ENCODE data around the gene CYP2B6. TPM values are rescaled to one million over a fixed set of nuclear protein-coding genes. Genes with fewer than 3 reads are reported as not detected.
A peak's percentile ranks its signal among the peaks of the same experiment; 100 is the strongest.
"Not testable (repeated sequence)": the region's sequence is repeated elsewhere in the genome, so short reads cannot be mapped to it uniquely, and the experiment has no call there.

Gene CYP2B6
- total RNA-seq, 1 experiment from 2014 or later: not detected

DNA sequence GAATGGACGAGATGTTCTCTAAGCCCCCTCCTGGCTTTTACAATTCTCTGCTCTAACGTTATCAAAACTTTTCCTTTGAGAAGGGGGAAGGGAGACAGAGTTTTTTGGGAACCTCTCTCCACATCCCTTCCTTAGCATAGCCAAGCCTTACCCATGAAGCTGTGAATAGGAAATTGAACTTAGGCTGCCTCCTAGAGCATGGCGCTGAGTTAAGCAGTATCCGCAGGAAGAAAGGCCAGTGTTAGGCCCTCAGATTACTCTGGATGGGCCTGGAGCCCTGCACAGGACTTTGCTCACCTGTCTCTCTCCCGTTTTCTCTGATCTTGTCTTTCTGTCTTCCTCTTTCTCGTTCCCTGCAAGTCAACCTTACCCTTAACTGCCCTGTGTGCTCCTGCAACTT is 39.6 kb downstream of the CYP2B6 start:
- DNase-seq (ENCODE audit: low read depth): no peak

DNA sequence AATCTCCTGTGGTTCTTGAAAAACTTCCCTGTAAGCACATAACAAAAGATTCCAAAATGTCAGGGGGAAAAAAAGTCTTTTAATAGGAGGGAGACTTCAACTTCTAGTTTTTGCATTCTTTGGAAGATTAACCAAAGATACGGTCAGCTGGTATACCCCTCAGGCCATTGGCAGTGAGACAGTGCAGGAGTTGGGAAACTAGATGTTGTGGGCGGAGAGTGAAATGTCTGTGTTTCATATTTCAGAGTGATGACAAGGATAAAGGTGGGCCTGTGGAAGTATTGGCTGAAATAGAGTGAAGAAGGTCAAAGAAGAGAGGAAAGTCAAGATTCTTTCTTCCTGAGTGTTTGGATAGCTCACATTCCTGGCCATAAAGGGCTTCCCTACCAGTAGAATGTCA is 40.8 kb downstream of the CYP2B6 start:
- DNase-seq (ENCODE audit: low read depth): no peak

DNA sequence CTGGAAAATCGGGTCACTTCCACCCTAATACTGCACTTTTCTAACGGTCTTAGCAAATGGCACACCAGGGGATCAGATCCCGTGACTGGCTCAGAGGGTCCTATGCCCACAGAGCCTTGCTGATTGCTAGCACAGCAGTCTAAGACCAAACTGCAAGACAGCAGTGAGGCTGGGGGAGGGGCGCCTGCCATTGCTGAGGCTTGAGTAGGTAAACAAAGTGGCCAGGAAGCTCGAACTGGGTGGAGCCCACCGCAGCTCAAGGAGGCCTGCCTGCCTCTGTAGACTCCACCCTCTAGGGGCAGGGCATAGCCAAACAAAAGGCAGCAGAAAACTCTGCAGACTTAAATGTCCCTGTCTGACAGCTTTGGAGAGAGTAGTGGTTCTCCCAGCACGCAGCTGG is 42.2 kb downstream of the CYP2B6 start:
- DNase-seq (ENCODE audit: low read depth): not testable (repeated sequence)

DNA sequence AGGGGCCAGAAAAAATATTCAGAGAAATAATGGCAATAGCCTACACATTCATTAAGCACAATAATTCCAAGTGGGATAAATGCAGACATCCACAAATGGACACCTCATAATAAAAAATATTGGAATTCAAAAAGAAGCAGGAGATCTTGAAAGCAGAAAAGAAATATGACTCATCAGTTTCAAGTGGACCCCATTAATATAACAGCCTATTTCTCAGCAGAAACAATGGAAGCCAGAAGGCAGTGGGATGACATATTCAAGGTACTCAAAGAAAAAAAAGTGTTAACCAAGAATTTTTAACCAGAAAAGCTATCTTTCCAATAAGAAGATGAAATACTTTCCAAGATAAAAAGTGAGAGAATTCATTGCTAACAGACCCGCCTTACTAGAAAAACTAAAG is 48.7 kb downstream of the CYP2B6 start:
- no peak for DNase-seq (ENCODE audit: low read depth)

DNA sequence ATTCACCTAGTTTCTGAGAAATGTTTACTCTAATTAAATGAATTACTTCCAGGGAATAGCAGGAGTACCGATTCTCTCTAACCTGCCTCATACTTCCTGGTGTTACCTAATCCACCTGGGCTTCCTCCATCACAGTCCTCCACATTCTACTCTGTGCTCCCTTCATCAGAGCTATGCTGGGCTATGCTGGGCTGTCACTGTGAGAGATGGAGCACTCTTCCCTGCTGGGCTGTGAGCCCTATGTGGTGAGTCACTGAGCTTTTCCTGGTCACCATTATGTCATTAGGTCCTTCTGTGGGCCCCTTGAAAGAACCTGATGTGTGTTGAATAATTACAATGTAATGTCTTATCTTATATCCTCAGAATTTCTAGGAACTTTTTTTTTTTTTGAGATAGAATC is 54.0 kb downstream of the CYP2B6 start:
- DNase-seq (ENCODE audit: low read depth): peak; percentile 34

DNA sequence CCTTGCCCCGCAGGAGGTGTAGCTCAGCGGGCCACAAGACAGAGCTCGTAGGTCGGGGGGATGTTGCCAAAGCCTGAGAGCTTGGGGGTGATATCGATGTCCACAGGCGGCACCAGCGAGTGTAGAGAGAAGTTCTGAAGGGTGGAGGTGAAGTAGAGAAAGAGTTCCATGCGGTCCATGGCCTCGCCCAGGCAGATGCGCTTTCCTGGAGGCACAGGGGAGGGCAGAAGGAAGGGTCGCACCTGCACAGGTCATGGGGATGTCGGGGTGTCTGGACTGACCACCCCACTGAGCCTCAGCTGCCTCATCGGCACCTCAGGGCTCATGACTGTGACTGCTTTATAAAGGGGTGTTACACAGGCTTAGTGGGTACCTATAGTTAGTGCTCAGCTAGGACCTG is 59.3 kb downstream of the CYP2B6 start:
- DNase-seq (ENCODE audit: low read depth): no peak

DNA sequence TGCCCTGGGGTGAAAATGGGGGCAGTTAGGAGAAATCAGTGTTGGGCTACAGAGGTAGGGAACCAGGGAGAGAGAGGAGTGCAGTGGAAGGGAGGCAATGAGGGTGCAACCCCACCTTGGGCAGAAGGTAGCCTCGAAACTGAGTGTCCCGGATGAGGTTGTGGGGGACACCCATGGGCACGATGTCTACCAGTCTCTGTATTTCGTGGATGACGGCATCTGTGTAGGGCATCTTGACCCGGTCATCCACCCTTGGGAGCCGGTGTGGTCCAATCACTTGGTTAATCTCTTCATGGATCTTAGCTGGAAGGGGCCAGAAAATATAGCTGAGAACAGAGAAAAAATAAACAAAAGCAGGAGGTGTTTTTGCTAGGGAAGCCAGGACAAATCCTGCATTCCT is 61.1 kb downstream of the CYP2B6 start:
- not testable (repeated sequence) for DNase-seq (ENCODE audit: low read depth)

DNA sequence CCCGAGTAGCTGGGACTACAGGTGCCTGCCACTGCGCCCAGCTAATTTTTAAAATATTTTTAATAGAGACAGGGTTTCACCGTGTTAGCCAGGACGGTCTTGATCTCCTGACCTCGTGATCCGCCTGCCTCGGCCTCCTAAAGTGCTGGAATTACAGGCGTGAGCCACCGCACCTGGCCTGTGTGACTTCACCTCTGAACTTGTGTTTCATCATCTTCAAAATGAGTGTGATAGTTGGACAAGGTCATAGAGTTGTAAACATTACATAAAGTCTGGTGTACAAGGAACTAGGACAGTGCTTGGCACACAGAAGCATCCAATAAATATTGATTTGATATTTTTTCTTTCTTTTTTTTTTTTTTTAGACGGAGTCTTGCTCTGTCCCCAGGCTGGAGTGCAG is 62.2 kb downstream of the CYP2B6 start:
- DNase-seq (ENCODE audit: low read depth): not testable (repeated sequence)

DNA sequence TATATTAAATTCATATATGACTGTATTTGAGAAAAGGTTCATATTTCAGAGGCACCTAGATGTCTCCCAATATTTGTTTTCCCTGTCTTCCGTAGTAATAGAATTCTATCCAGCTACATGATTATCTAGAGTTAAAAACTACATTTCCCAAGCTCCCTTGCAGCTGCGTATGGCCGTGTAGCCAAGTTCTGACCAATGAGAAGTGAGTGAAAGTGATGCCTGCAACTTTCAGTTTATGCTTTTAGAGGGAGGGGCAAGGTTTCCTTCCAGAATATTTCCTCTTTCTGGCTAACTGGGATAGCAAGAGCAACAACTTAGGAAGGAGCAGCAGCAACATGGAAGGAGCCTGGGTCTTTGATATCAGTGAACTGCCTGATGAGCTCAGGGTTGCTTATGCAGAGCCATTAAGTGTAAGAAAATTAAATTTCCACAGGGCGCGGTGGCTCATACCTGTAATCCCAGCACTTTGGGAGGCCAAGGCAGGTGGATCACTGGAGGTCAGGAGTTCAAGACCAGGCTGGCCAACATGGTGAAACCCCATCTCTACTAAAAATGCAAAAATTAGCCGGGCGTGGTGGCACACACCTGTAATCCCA is 74.0 kb downstream of the CYP2B6 start:
- DNase-seq (ENCODE audit: low read depth): peak; percentile 55

Other genes with a start within 250 kb of the CYP2B6 start
- gene ACTMAP, start 240.8 kb upstream of the CYP2B6 start, total RNA-seq (2014; rRNA removed; shearing (Covaris generic)): 0.97 and 1.6 TPM in 2 replicates
- gene SNRPA, start 240.1 kb upstream of the CYP2B6 start, total RNA-seq (2014; rRNA removed; shearing (Covaris generic)): 257 and 375 TPM in 2 replicates
- gene MIA, start 215.8 kb upstream of the CYP2B6 start, total RNA-seq (2014; rRNA removed; shearing (Covaris generic)): 6.7 and 9.5 TPM in 2 replicates
- 9.2 and 10.6 TPM in 2 replicates for gene RAB4B, start 213.0 kb upstream of the CYP2B6 start, total RNA-seq (2014; rRNA removed; shearing (Covaris generic))
- 107 and 117 TPM in 2 replicates for gene EGLN2, start 192.1 kb upstream of the CYP2B6 start, total RNA-seq (2014; rRNA removed; shearing (Covaris generic))
- gene CYP2A6, start 140.8 kb upstream of the CYP2B6 start, total RNA-seq (2014; rRNA removed; shearing (Covaris generic)): not detected in 2 replicates
- not detected in 2 replicates for gene CYP2A7, start 109.1 kb upstream of the CYP2B6 start, total RNA-seq (2014; rRNA removed; shearing (Covaris generic))
- gene CYP2A13, start 97.2 kb downstream of the CYP2B6 start, total RNA-seq (2014; rRNA removed; shearing (Covaris generic)): not detected in 2 replicates
- gene CYP2F1, start 123.2 kb downstream of the CYP2B6 start, total RNA-seq (2014; rRNA removed; shearing (Covaris generic)): not detected in 2 replicates
- 1.4 and 1.7 TPM in 2 replicates for gene CYP2S1, start 201.9 kb downstream of the CYP2B6 start, total RNA-seq (2014; rRNA removed; shearing (Covaris generic))
- 613 and 754 TPM in 2 replicates for gene AXL, start 227.9 kb downstream of the CYP2B6 start, total RNA-seq (2014; rRNA removed; shearing (Covaris generic))